Inferior parietal cortex (tissue), 1 donor: ENCODE measurements around the gene ATXN7.

ENCODE experiments used
- DNase-seq: peaks from one replicate; pipeline ENCODE4 v3.0.0-alpha.2; 2016; ENCODE audit errors: extremely low spot score

The ATXN7 gene

DNA sequence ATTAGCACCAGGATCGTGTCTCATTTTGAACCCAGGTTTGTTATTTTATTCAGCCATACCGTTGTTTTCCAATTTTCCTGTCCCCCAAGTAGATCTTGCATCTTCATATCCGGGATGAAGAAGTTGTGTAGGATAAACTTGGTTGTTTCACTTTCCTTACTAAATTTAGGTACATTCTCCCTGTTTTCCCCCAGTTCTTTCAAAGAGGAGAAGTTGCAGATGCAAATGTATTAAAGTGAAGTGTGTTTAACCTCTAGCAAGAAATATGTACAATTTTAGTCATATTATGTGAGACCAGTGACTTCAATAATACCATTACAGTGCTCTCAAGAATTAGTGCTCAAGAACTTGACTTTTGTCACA lies 1.3 kb downstream of the ATXN7 start:
- DNase-seq, result no peak

DNA sequence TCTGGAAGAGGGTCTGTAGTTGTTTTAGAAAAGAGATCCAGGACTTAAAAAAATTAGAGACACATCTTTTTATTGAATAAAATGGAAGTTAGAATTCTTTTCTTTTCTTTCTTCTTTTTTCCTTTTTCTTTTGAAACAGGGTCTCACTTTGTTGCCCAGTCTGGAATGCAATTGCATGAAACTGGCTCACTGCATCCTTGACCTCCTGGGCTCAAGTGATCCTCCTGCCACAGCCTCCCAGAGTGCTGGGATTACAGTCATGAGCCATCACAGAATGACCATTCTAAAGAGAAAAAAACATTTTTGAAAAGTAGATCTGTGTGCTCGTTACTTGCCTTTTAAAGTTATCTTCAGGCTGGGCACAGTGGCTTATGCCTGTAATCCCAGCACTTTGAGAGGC lies 3.6 kb downstream of the ATXN7 start:
- DNase-seq, result no peak

DNA sequence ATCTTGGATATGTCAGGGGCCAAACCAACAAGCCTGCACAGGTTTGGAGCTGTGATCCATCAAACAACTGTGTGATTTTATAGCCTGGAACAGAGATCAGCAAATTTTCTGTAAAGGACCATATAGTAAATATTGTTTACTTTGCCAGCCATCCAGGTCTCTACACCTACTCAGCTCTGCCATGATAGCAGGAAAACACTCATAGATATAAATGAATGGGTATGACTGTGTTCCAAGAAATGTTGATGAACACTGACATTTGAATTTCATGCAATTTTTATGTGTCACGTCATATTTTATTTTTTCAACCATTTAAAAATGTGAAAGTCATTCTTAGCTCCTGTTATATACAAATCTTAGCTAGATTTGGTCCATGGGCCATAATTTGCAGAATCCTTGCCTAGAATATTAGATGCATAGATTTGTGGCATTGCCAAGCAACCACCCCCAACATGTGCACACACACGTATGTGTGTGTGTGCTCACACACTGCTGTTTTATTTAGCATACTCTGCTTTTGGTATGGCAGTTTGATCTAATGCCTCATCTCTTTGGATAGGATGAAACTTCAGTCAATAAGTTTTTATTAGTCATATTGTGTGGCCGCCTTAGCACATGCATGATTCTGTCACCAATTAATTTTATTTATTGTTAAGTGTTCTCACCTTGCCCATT lies 6.4 kb downstream of the ATXN7 start:
- DNase-seq, result no peak

DNA sequence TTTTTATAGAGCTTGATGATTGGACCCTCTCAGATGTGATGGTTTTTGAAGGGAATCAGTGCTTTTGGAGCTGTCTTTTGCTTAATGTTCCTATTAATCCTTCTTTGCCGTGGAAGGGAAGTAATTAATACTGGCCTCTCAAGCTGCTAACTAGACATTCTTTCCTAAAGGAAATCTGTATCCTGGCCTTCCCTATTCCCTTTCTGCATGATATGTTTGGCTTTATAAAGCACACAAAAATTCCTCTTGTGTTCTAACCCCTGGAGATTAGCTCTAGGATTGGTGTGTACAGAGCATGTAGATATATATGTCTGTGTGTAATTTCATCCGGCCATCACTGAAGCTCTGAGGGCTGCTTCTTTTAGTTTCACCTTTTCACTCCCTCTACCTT lies 6.9 kb downstream of the ATXN7 start:
- DNase-seq, result no peak

DNA sequence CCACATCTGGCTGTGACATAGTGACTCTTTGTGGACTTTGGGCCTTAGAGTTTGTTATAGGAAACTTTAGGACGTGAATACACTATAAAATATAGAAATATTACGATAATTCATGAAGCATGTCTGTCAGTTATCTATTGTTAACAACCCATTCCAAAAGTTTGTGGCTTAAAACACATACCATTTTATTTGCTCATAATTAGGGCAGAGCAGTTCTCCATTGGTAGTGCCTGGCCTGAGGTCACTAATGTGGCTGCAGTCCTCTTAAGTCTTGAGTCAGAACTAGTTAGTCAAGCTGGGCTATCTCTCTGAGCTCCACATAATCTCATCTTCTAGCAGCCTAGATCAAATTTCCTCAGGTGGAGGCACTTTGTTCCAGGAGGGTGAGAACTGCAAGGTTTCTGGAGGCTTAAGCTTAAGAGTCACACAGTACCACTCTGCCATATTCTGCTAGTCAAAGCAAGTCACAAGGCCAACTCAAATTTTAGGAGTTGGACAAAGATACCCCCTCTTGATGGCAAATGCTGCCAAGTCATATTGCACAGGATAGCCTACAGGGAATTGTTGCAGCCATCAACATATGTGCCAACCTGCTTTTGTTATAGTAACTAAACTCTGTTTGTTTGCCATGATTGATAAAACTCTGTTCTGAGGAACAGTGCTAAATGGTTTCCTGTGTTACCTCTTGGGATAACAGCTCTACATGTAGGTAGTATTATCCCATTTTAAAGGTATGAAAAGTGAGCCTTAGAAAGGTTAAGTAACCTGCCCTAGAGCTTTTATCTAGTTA lies 8.7 kb downstream of the ATXN7 start:
- no peak for DNase-seq

DNA sequence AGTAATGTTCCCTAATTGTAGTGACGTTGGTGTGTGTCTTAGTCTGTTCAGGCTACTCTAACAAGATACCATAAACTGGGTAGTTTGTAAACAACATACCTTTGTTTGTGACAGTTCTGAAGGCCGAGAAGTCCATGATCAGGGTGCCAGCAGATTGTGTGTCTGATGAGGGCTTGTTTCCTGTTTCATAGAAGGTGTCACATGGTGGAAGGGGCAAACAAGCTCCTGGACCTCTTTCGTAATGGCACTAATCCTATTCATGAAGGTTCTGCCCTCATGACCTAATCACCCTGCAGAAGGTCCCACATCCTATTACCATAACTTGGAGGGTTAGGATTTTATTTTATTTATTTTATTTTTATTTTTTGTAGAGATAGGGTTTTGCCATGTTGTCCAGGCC lies 11.1 kb downstream of the ATXN7 start:
- DNase-seq, result no peak

DNA sequence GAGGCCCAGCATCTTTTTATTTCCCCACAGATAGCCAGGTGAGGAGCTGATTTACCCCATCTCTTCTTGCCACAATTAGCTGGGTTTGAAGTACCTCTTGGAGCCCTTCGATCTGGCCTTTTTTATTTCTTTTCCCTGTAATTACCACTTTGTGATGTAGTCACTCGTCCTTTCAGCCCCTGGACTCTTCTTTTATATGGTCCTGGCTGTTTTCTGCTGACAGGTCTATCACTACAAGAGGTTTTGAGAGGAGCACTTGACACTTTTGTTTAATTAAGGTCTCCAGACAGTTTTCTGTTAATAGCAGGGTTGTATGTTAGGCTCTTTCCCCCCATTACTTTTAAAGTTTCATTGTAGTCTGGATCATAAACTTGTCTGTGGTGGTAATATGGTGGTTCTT lies 11.8 kb downstream of the ATXN7 start:
- no peak for DNase-seq

DNA sequence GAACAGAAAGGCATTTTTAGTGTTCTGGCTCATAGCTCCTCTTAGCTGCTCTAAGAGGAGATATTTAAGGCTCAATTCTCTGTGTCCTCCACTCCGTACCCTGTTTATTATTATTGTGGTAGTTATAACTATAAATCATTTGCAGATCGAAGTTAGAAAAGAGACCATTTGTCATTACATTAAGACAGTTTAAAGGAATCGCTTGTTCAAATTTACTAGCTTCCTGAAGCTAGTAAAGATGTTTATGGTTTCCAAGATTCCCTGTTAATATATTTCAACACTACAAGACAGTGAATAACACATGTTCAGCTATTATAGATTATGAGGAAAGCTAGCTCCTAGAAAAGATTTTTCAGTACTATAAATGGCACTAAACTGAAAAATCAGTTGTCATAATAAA lies 12.6 kb downstream of the ATXN7 start:
- no peak for DNase-seq

DNA sequence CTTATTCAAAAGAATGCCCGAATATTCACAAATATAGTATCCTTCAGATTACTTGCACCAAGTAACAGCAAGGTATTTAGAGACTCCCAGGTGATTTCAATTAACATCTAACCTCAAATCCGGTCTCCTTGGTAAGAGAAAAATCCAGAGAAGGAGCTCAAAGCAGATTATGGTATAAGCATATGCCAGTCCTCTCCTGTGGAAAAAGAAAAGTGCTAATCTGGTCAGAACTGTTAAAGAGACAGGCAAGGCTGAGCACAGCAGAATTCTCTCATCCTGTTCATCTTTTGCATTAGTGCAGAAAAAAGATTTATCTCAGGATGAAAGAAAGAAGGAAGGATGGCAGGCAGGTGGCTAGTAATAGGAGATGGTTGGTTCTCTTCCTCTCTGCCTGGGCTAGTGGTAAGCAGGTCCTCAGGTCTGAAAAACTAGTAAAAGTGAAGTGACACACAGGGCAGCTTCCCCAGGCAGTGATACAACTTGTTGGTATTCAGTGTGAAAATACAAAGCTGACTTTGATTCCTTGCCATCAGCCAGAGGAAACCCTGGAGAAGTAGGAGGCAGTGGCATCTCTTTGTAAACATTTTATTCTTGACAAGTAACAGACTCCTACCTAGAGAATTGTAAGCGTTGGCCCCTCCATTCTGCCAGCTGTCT lies 14.2 kb downstream of the ATXN7 start:
- DNase-seq, result no peak

DNA sequence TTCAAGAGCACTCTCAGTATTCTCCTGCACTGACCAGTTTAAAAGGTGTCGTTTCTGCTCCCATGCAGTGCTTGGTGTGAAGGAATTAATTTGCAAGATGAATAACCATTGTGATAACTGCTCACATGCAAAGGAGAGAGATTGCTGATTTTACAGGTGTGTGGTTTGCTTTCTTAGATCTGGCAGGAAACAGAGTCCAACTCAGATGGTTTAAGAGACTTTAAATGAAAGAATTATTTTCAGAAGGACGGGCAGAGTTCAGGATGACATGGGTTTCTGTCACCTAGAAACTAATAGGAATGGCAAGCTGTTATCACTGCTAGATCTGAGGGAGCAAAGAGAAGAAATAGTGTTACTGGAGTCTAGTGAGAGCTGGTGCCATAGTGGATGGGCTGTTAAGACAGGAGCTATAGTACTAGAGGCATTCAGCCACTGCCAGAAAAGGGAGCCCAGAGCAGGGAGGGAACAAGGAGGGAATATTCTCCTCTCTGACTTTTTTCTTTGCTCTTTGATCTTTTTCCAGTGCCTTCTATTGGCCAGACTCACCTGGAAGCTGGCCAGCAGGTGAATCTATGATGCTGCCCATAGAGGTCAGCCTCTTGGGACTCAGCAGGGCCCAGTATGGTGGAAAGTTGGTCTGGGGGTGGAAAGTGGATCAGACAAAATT lies 14.9 kb downstream of the ATXN7 start:
- DNase-seq, result no peak

DNA sequence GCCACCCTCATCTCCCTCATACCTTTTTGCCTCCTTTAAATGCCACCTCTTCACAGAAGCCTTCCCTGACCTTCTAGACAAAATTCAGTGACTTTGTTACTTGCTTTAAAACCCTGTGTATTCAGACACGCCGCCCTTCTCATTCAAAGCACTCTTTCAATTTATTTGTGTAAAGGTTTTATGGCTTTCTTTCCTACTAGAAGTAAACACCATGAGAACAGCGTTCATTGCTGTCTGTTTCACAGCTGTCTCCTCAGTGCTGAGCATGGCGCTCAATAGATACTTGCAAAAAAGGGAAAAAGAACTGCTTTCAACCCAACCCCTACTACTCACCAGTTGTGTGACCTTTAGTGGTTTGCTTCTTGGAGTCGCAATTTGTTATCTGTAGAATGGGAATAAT lies 17.0 kb downstream of the ATXN7 start:
- DNase-seq, result no peak

DNA sequence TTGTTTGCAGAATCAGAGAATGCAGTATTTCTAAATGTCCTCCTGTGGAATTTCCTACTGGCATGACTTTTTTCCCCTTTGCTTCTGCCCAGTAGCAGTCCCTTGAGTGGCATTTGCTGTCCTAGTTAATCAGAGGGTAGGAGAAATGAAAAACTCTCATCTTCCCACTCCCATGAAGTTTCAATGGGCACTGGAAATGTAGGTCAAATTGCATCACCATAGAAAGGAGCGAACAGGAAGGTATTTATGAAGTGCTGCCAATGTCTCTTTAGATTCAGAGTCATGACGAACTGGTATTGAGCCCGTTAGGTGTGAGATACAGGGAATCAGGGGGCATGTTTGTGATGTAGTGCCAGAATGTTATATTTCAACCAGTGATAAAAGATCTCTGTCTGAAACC lies 23.2 kb downstream of the ATXN7 start:
- DNase-seq, result no peak

DNA sequence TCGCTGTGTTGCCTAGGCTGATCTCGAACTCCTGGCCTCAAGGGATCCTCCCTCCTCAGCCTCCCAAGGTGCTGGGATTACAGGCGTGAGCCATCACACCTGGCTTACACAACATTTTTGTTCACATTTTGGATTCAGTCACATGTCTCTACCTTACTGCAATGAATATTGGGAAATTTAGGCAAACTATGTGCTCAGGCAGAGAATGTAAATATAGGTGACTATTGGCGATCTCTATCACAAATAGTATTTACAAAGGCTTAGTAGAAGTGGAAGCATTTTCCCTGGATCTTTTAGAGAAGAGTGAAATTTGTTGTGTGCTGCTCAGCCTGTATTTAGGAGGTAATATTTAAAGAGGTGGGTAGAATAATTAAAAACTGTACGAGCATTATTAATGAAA lies 27.9 kb downstream of the ATXN7 start:
- no peak for DNase-seq

DNA sequence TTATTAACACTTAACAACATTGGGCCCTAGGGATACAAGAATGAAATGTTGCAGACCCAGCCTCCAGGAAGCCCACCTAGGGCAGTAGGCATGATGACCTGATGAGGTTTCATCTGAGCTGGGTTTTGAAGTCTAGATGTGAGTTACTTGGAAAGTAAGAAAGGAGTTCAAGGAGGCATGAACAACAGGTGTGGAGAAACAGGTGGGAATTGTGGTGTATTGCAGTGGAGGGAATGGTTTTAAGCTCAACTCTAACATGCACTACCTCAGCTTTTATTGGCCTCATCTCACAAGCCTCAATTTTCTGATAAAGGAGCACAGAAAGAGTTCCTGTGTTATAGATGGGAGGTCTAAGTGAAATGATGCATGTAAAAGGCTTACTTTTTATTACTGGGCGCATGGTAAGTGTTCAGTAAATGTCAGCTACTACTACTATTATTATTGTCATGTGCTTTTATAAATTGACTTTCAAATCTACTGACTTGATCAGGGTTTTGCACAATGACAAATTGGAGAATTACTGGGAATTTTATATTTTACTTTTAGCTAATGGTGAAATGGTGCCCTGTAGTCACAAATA lies 29.2 kb downstream of the ATXN7 start:
- no peak for DNase-seq

DNA sequence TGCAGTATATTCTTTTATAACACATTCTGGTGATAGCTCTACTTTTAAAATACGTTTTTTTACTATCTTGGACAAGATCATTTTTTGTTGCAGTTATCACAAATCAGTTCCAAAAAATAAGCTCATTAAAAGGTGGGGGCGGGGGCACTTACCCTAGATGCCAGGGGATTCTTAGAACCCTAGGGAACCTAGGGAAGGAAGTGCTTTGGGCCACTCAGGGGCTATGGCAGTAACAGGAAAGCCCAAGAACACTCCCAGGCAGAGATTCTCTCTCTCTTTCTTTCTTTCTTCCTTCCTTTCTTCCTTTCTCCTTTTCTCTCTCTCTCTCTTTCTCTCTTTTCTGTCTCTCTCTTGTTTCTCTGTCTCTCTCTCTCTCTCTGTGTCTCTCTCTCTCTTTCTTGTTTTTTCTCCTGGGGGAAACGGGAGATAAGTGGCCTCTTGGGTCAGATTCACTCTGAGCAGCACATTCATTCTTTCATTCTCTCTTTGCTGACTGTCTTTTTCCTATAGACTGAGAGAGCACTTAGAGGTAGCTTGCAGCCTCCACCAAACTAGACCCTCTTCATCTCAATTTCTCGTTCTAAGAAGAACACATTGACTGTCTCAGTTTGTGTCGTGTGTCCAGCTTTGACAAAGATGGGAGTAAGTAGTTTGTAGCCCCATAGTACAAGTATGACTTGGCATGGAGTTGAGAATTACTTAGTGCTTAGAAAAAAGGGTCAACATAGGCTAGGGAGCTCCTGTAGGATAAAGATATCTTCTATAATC lies 31.9 kb downstream of the ATXN7 start:
- DNase-seq, result no peak

DNA sequence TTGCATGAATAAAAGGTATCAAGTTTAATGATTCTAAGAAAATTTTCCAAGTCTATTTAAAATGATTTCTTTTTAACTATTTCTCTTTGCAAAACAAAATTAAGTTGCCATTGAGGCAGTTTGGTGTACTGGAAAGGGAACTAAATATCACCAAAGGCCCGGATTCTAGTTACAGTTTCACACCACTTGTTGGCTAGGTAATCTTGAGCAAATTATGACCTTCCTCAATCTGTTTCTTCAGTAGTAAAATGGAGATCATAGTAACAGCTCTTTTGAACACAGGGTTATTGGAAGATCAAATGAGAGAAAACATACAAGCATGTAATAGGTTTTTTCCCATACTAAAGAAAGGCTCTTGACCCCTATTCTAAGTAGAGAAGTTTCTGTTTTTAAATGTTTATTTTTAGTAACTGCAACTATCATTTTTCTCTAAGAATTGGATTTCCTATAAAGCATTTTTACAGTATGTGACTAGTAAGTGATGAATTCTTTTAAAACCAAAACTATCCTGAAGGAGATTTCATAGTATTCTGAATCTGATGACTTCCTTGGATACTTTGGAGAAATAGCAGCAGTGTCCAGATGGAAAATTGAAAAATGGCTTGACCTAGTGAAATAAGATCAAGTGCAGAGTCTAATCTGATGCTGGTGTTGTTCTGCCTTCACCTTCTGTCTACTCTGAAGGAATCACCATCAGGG lies 32.8 kb downstream of the ATXN7 start:
- no peak for DNase-seq

DNA sequence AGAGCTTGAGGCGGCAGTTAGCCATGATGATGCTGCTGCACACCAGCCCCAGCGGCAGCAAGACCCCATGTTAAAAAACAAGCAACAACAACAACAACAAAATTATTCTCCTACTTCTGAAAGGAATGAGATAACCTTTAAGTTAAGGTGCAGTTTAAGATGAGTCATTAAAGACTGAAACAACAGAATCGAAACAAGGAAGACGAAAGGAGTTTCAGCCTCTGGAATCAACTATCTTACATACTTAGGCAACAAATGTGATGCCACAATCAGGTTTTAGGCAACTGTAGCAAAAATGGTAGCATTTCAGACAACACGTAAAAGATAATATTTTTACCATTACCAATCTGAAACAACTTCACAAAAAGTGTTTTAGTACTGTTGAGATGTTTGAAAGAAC lies 36.3 kb downstream of the ATXN7 start:
- DNase-seq, result no peak

DNA sequence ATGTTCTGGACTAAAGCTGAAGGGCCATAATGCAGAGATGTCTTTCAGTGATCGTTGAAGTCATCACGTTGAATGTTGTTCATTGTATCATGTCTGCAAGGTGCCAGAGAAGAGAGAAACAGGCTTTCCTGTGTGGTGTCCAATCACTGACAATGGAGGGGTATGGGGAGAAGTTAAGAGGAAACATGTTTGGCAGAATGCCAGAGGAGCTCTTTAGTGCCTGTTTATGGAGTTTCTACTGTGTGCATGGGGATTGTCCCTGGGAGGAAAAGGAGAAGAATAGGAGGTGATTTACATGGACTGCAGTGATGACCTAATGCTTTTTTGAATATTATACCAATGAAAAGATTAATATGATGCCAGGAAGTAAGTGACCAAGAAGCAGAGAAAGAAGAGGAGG lies 36.8 kb downstream of the ATXN7 start:
- no peak for DNase-seq

DNA sequence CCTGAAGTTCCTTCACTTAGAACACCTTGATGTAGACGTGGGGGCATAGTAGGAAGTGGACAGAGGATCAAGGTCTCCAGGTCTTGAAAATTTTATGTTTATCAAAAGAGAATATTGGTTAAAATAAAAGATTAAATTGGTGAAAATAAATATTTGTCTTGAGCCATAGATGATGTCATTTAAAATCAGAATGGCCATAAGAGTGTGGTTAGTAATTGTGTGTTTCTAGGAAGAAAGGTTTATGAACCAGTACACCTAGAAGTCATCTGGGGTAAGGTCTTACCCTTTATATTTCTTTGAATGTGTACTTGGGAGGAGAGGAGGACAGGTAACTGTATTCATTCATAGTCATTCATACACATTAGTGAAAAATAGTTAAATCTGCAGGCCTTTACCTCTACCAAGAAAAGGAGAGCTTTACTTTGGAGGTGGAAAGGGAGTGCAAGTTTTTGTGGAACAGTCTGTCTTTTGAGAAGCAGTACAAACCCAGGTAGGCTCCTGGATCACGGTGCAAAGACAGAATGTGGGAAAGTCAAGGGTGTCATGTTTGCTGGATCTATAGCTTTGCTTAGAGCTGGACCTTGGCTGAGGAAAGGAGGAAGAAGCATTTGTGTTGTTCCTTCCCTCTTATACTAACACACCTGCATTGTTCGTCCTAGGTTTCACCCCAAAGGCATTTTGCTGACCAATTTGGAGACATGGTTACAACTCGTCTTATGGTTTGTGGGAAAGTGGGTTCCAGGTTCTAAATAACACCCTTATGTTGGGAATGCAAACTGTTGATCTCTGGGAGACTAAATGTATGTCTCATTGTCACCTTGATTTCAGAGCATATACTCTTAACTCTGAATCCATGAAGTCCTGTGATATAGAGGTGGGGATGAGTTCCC lies 42.3 kb downstream of the ATXN7 start:
- DNase-seq, result no peak
